GM12801 (cell line): ENCODE results near the gene RBM43.

ENCODE experiments used
- TF ChIP-seq, protein P1 (sequence below): IDR thresholded peaks from one replicate; pipeline ENCODE4 v1.5.1; 2011; ENCODE audit warnings: control low read depth; ENCODE audit not compliant: insufficient read length; ENCODE audit errors: extremely low read depth

RBM43 gene

DNA sequence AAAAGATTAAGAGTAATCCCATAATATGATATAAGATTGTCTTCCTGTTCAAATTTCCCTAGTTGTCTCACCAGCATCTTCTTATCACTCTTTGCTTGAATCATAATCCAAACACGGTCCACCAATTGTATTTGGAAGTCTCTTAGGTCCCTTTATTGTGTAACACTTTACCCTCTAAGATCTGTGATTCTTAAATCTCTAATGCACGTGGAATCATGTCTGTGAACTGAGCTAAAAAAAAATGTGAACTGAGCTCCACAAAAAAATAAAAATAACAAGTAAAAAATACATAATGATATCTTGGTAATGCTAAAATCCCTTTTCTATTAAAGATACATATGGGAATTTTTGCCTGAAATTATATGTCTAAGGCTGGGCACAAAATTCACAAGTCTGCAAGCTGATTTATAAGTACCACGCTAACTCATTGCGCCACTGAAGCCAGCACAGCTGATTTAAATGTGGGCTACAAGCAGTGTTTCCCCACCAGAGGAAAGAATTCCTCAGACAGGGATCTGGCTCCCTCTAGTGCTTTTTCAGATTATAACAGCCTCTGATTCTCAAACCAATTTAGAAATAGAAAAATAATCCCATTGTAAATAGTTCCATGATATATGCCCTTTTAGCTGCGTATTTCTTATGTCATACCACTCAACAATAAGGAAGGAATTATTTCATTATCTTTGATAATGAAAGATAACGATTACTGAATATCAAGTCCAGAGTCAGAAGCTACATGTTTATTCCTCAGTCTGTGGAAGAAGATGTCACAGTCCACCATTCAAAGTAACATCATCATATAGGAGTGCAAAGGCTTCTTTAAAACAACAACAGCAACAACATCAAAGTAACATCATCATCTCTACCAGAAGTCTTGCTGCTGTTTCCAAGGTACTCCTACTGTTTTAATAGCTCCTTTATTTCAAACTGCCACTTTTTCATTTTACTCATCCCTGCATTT is 22.9 kb downstream of the RBM43 start:
- TF ChIP-seq, protein P1, sequence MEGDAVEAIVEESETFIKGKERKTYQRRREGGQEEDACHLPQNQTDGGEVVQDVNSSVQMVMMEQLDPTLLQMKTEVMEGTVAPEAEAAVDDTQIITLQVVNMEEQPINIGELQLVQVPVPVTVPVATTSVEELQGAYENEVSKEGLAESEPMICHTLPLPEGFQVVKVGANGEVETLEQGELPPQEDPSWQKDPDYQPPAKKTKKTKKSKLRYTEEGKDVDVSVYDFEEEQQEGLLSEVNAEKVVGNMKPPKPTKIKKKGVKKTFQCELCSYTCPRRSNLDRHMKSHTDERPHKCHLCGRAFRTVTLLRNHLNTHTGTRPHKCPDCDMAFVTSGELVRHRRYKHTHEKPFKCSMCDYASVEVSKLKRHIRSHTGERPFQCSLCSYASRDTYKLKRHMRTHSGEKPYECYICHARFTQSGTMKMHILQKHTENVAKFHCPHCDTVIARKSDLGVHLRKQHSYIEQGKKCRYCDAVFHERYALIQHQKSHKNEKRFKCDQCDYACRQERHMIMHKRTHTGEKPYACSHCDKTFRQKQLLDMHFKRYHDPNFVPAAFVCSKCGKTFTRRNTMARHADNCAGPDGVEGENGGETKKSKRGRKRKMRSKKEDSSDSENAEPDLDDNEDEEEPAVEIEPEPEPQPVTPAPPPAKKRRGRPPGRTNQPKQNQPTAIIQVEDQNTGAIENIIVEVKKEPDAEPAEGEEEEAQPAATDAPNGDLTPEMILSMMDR, result no peak

DNA sequence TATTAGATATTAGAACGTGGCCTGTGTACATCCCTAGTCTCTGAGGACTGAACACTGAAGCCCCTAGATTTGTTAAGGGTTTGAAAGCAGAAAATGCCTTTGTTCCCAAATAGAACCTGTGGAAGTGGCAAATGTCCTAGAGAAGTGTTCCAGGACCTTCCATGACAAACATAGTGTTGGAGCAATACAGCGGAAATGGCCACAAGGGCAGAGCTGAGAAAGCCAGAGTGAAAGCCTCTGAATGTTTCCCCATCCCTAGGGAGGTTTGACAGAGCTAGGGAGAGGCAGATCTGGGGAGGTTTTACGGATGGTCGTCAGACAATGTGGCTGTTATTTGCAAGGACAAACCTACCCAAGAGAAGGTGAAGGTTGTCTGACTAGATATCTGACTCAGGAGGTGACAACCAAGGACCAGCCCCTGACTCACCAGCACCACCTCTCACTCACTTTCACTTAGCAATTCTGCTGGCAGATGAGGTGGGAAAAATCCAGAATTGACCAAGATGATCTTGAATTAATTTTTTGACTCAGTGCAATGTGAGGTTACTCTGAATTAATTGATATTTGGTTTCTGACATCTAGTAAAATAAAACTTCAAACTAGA is 24.1 kb downstream of the RBM43 start:
- TF ChIP-seq, protein P1, result no peak

DNA sequence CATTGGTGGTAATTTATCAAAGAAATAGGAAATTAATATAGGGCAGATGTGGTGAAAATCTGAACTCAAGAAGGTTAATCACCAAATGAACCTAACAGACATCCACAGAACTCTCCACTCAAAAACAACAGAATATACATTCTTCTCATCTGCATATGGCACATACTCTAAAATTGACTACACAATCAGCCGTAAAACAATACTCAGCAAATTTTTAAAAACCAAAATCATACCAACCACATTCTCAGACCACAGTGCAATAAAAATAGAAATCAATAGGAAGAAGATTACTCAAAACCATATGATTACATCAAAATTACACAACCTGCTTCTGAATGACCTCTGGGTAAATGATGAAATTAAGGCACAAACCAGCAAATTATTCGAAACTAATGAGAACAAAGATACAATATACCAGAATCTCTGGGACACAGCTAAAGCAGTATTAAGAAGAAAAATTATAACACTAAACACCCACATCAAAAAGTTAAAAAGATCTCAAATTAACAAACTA is 31.0 kb downstream of the RBM43 start:
- TF ChIP-seq, protein P1, result no peak

DNA sequence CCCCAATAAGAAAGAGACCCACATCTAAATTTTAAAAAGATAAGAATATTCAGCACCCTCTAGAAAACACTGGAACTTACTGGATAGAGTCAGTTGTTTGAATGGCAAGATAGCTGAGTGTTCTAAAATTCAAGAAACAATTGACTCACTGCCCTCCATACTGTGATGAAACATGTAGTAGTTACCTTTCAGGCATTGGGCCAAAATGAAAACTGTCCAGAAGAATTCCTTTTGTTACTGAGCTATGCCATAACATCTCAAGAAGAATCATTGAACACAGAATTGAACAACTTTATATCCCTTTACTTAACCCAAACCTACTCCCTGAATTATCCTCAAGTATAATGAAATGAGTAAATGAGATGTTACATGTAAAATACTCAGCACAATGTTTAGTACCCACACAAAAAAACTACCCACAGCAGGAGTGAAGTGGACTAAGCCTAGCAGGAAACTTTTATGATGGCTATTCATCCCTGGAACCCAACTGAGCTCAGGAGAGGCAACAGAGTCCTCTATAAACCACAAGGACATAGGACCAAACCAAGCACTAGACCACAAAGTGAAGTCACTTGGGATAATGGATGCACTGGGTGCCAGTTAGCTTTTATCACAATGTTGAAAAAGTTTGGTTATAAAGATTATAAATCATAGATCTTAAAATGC is 32.7 kb downstream of the RBM43 start:
- TF ChIP-seq, protein P1, result no peak

DNA sequence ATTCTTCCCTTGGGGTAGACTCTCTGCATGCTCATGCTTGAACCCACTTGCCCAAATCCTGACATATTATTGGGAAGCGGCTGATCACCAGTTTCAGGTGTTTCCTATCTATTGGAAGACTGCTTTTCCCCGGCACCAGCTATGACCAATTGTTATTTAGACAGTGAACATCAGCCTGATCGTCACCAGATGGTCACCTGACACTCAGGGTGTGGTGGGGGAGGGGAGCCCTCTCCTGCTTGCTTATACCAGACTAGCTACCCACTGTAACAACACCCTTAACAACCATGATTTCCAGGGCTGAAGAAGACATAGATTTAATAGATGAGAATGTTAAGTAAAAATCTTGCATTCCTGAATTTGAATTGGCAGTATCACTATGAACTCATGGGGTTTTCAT is 44.3 kb downstream of the RBM43 start:
- TF ChIP-seq, protein P1, result no peak

DNA sequence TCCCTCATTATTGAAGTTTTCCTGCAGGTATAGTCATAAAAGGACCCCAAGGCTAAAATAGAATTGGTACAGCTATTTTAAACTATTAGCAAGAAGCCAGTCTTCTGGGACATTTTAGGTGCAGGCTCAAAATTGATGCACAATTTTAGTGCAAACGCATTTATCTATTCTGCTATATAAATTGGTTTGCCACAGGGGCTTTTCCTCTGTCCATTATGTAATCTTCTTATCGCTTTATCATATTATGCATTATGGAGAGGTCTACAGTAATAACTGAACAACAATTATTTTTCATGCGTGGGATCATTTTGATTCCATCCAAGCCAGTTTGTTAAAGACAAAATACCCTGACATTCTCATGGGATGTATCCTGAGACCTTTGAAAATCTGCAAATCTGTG is 54.6 kb downstream of the RBM43 start:
- TF ChIP-seq, protein P1, result no peak

DNA sequence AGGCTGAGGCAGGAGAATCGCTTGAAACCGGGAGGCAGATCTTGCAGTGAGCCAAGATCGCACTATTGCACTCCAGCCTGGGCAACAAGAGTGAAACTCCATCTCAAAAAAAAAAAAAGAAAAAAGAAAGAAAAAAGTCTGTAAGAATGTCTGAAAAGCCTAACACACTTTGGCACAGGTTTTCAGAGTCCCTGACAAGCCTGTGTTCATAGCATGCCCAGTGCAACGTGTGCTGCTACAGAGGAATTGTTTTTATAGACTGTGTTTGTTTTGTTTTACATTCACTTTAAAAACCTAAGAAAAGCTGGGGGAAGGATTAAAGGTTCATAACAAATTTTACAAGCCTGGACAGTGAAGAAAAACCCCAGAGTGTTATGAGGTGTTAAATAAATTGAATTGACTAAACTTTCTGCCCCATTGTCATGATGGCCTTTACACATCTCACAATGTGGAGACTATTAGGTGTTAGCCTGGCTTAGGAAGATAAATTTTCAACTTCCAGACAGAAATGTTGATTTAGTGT is 55.2 kb downstream of the RBM43 start:
- TF ChIP-seq, protein P1, result no peak
